K562 (cell line): ENCODE results near the gene FAM193A. TPM values are rescaled to one million over a fixed set of nuclear protein-coding genes. Genes with fewer than 3 reads are reported as not detected.

Experiments used
- ATAC-seq: fragments of 200-7000 bp; cut with Tn5 transposase; 3 replicates; pipeline ENCODE4 v1.9.1; 2020; ENCODE audit warnings: moderate library complexity
- BruUV-seq: library from RNA; stranded (reverse); fragments of 400-500 nt; replicated peaks from 2 replicates; lab custom pipeline; 2021; lab: Mats Ljungman, UMichigan
- CTCF ChIA-PET: fragments of 300-600 bp; formaldehyde crosslinking; extraction: SDS; loops from one replicate; lab custom pipeline; 2021; ENCODE audit warnings: low intra/inter-chr PET ratio; lab: Yijun Ruan, JAX
- POLR2A ChIA-PET: fragments of 300-600, 350-650 bp; sonication (Branson Sonifier 250); formaldehyde crosslinking; extraction: SDS; loops from one replicate; lab custom pipeline; 2021; ENCODE audit warnings: antibody characterized with exemption, inconsistent platforms; lab: Yijun Ruan, JAX
- DNase-seq, 4 experiments: peaks; one replicate each; pipeline versions ENCODE4 v3.0.0 to v3.0.0-alpha.2; 2011 to 2018; ENCODE audit warnings: low spot score in 3 of 4, mixed read lengths in 3 of 4; ENCODE audit errors: extremely low read depth in 1 of 4
- FAIRE-seq: peaks from 2 replicates; lab custom pipeline; 2011; peaks lifted over from hg19 to GRCh38; lab: Jason Lieb, UNC
- H2AFZ ChIP-seq: 2 replicates; pipeline ENCODE4 v1.6.0; 2011; ENCODE audit warnings: low read depth, low read length, control low read depth, inconsistent platforms
- H3K27ac ChIP-seq: fragments of 200-600 bp; 3 replicates; pipeline ENCODE4 v1.8.0; 2011; ENCODE audit warnings: low read depth, mild to moderate bottlenecking, control low read depth, inconsistent platforms, low read length, moderate library complexity, mixed read lengths; ENCODE audit errors: extremely low read depth
- H3K27me3 ChIP-seq, 2 experiments: fragments of 300-600 bp in 1 of 2; 2 replicates in 1 of 2; 3 replicates in 1 of 2; pipeline versions ENCODE4 v1.6.0 to v1.8.0; 2011; ENCODE audit warnings: inconsistent platforms in 2 of 2, low read length in 2 of 2, mild to moderate bottlenecking in 1 of 2, mixed read lengths in 1 of 2, moderate library complexity in 1 of 2; ENCODE audit not compliant: control insufficient read depth in 2 of 2, insufficient read depth in 2 of 2
- H3K36me3 ChIP-seq: fragments of 300-600 bp; 3 replicates; pipeline ENCODE4 v1.8.0; 2011; ENCODE audit warnings: mild to moderate bottlenecking, low read length, inconsistent platforms; ENCODE audit not compliant: control insufficient read depth, insufficient read depth
- H3K4me1 ChIP-seq, 2 experiments: fragments of 200-600 bp in 1 of 2; replicated peaks in 1 of 2; 2 replicates in 1 of 2; 3 replicates in 1 of 2; pipeline versions ENCODE4 v1.5.1 to v1.8.0; 2011; ENCODE audit warnings: inconsistent platforms in 2 of 2, low read length in 2 of 2, mild to moderate bottlenecking in 1 of 2, mixed read lengths in 1 of 2, moderate library complexity in 1 of 2; ENCODE audit not compliant: control insufficient read depth in 2 of 2, insufficient read depth in 2 of 2
- H3K4me2 ChIP-seq: 2 replicates; pipeline ENCODE4 v1.6.1; 2011; ENCODE audit warnings: low read length, control low read depth, inconsistent platforms, mixed read lengths; ENCODE audit not compliant: insufficient read depth
- H3K4me3 ChIP-seq: fragments of 200-600 bp; sonication (generic), shearing (Covaris generic); 2 replicates; pipeline ENCODE4 v1.5.1; 2016; ENCODE audit warnings: control low read depth, inconsistent platforms
- H3K79me2 ChIP-seq: fragments of 200-600 bp; 3 replicates; pipeline ENCODE4 v1.8.0; 2011; ENCODE audit warnings: low read length, inconsistent platforms; ENCODE audit not compliant: control insufficient read depth, insufficient read depth
- H3K9ac ChIP-seq, 2 experiments: 2 replicates each; pipeline versions ENCODE4 v1.6.0 to v1.6.1; 2011; ENCODE audit warnings: low read depth in 2 of 2, low read length in 2 of 2, control low read depth in 1 of 2, inconsistent platforms in 1 of 2, mild to moderate bottlenecking in 1 of 2, mixed read lengths in 1 of 2; ENCODE audit not compliant: insufficient read depth in 1 of 2
- H3K9me1 ChIP-seq: one replicate; pipeline ENCODE4 v1.6.0; 2011; ENCODE audit warnings: inconsistent platforms, mild to moderate bottlenecking, low read length, moderate library complexity; ENCODE audit not compliant: control insufficient read depth, insufficient read depth
- H3K9me3 ChIP-seq: replicated peaks from 2 replicates; pipeline ENCODE4 v1.5.1; 2011; ENCODE audit warnings: low read depth, low read length, inconsistent platforms; ENCODE audit not compliant: control insufficient read depth, insufficient read depth
- H4K20me1 ChIP-seq: replicated peaks from 2 replicates; pipeline ENCODE4 v1.6.1; 2011; ENCODE audit warnings: low read length, inconsistent platforms, mixed read lengths; ENCODE audit not compliant: control insufficient read depth, insufficient read depth
- BACH1 ChIP-seq: fragments of 200-800 bp; sonication (Bioruptor generic); IDR thresholded peaks from 2 replicates; pipeline ENCODE4 v1.6.1; 2016; ENCODE audit warnings: missing genetic modification characterization, missing compliant biosample characterization
- CAMTA2 ChIP-seq: fragments of 250-450 bp; sonication (Bioruptor Pico); conservative IDR thresholded peaks from 2 replicates; pipeline ENCODE4 v1.5.1; 2022
- CREBBP ChIP-seq: IDR thresholded peaks from one replicate; pipeline ENCODE4 v1.6.1; 2012; ENCODE audit warnings: low read depth, mild to moderate bottlenecking, control low read depth, inconsistent platforms, low read length
- DACH1 ChIP-seq: fragments of 450-650 bp; IDR thresholded peaks from 2 replicates; pipeline ENCODE4 v1.6.1; 2018; ENCODE audit not compliant: partially characterized antibody
- FOS ChIP-seq: IDR thresholded peaks from 3 replicates; pipeline ENCODE4 v1.6.1; 2011; ENCODE audit not compliant: insufficient read length; ENCODE audit errors: extremely low read depth
- GATA2 ChIP-seq: sonication (generic); formaldehyde crosslinking; IDR thresholded peaks from 2 replicates; pipeline ENCODE4 v1.4.0; 2020; ENCODE audit warnings: mild to moderate bottlenecking, missing genetic modification reagents
- KAT7 ChIP-seq: sonication (generic); formaldehyde crosslinking; IDR thresholded peaks from 2 replicates; pipeline ENCODE4 v1.8.0; 2022; ENCODE audit warnings: missing genetic modification reagents, mild to moderate bottlenecking, borderline replicate concordance
- MAFK ChIP-seq: IDR thresholded peaks from 2 replicates; pipeline ENCODE4 v1.6.1; 2011; ENCODE audit warnings: low read length, improper control_type of control experiment
- POLR2A ChIP-seq: fragments of 450-650 bp; conservative IDR thresholded peaks from 2 replicates; pipeline ENCODE4 v1.6.1; 2016
- SIRT6 ChIP-seq: IDR thresholded peaks from one replicate; pipeline ENCODE4 v1.6.1; 2012; ENCODE audit warnings: low read depth, mild to moderate bottlenecking, control low read depth, inconsistent platforms, low read length, moderate library complexity
- SMARCB1 ChIP-seq: IDR thresholded peaks from 2 replicates; pipeline ENCODE4 v1.6.1; 2011; ENCODE audit warnings: improper control_type of control experiment, low read depth; ENCODE audit not compliant: insufficient read length
- SRSF1 ChIP-seq: fragments of 200-400 bp; formaldehyde crosslinking; IDR thresholded peaks from 2 replicates; pipeline ENCODE4 v1.6.1; 2017; ENCODE audit warnings: mild to moderate bottlenecking, low read depth, low read length, moderate library complexity
- ZNF134 ChIP-seq: fragments of 250-450 bp; sonication (Bioruptor Pico); conservative IDR thresholded peaks from 2 replicates; pipeline ENCODE4 v1.4.0; 2020
- ZNF146 ChIP-seq: IDR thresholded peaks from one replicate; pipeline ENCODE4 v1.6.1; 2018; ENCODE audit warnings: missing compliant biosample characterization; ENCODE audit not compliant: unreplicated experiment
- in situ Hi-C: fragments of 300-500 bp; cut with MboI; formaldehyde crosslinking; loops from 4 replicates; pipeline ENCODE4 v1.15.0; 2018; ENCODE audit warnings: inconsistent platforms, mixed read lengths
- intact Hi-C: fragments of 100-400 bp; cut with micrococcal nuclease; formaldehyde crosslinking; loops from 2 replicates; pipeline ENCODE4 v1.14.2; 2022
- polyA plus RNA-seq, 8 experiments: library from polyadenylated mRNA; depleted of rRNA in 4 of 8; stranded (reverse) in 5 of 8; unstranded in 3 of 8; fragments of >200 nt; fragmentation: Nextera tagmentation in 2 of 8; fragmentation: Illumina TruSeq in 1 of 8; extraction: Ambion mirVana in 2 of 8; extraction: Trizol in 1 of 8; gene quantifications; 2 replicates each; pipeline versions ENCODE4 v1.2.1 to v1.2.3, GENCODE V29; 2011 to 2014; ENCODE audit warnings: inconsistent platforms in 1 of 8, missing spikeins in 1 of 8
- total RNA-seq, 7 experiments: library from RNA; depleted of rRNA in 6 of 7; stranded (reverse); fragments of >200 nt in 6 of 7; fragmentation: Illumina TruSeq in 2 of 7; extraction: Trizol in 2 of 7; gene quantifications; 2 replicates each; pipeline versions ENCODE4 v1.2.1 to v1.2.3, GENCODE V29; 2011 to 2021; ENCODE audit warnings: low replicate concordance in 1 of 7
- TF ChIP-seq, protein P1 (sequence below): fragments of 250-450 bp; sonication (Bioruptor Pico); IDR thresholded peaks from 2 replicates; pipeline ENCODE4 v1.8.0; 2021; ENCODE audit warnings: borderline replicate concordance, mild to moderate bottlenecking, moderate library complexity; ENCODE audit not compliant: poor library complexity, severe bottlenecking
- TF ChIP-seq, protein P2 (sequence below): fragments of 450-650 bp; IDR thresholded peaks from one replicate; pipeline ENCODE4 v1.6.1; 2018; ENCODE audit warnings: mild to moderate bottlenecking, moderate library complexity; ENCODE audit not compliant: partially characterized antibody

Gene FAM193A
- total and polyA plus RNA-seq, 9 of the 15 experiments (the other 6 are each of a cell fraction or from before 2014, with no cell fraction given) = 0.46 to 24.6 (median 9.6) TPM

DNA sequence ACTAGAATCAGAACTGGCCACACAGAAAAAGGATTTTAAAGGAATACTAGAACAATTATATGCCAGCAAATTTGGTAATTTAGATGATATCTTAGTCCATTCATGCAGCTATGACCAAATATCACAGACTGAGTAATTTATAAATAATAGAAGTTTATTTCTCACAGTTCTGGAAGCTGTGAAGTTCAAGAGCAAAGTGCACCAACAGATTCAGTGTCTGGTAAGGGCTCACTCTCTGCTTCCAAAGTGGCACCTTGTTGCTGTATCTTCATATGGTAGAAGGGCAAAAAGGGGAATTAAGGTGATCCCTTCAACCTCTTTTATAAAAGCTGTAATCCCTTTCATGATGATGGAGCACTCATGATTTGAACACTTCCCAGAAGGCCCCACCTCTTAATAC is 199.4 kb downstream of the FAM193A start:
- CTCF ChIA-PET = no interaction called here
- intact Hi-C loops (no loop called here), in situ Hi-C loops (no loop called here)
- Histone ChIP-seq H3K9ac (no peak overlapping the region), H3K27ac (no peak overlapping the region), H3K9me1 (no peaks in the 10 kb centered on the region), H2AFZ (no peak overlapping the region), H3K4me3 (no peak overlapping the region), H3K4me1 (peaks cover 2 to 12% of the 10 kb centered on the region in 2 experiments; a peak in 4 of 5 replicates), H3K9me3 (no peaks in the 10 kb centered on the region), H3K36me3 (peaks cover 20% of the 10 kb centered on the region; the same call in 2 of the 3 replicates), H3K4me2 (no peak overlapping the region), H4K20me1 (no peaks in the 10 kb centered on the region), H3K79me2 (no peaks in the 10 kb centered on the region), H3K27me3 (no peaks in the 10 kb centered on the region)
- FAIRE-seq (no peak), ATAC-seq (no peak), DNase-seq (no peak)
- no TSS peak for BruUV-seq
- TF ChIP-seq ZNF134 (no peak), KAT7 (CRISPR knock-in tag) (no peak), DACH1 (no peak), CAMTA2 (no peak), FOS (no peak), BACH1 (tag) (no peak), SRSF1 (no peak), ZNF146 (CRISPR knock-in tag) (no peak), SIRT6 (no peak), POLR2A (no peak), MAFK (no peak), CREBBP (no peak), GATA2 (CRISPR knock-in tag) (no peak), SMARCB1 (no peak)
- TF ChIP-seq, protein P1, sequence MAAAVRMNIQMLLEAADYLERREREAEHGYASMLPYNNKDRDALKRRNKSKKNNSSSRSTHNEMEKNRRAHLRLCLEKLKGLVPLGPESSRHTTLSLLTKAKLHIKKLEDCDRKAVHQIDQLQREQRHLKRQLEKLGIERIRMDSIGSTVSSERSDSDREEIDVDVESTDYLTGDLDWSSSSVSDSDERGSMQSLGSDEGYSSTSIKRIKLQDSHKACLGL (CRISPR knock-in tag) = no peak
- TF ChIP-seq, protein P2, sequence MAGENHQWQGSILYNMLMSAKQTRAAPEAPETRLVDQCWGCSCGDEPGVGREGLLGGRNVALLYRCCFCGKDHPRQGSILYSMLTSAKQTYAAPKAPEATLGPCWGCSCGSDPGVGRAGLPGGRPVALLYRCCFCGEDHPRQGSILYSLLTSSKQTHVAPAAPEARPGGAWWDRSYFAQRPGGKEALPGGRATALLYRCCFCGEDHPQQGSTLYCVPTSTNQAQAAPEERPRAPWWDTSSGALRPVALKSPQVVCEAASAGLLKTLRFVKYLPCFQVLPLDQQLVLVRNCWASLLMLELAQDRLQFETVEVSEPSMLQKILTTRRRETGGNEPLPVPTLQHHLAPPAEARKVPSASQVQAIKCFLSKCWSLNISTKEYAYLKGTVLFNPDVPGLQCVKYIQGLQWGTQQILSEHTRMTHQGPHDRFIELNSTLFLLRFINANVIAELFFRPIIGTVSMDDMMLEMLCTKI = no peak
- POLR2A ChIA-PET = no interaction called here
